Nephron (organoid): ENCODE data around the gene CHID1.

Experiments
- H3K27ac Mint-ChIP-seq, 3 experiments: 2 replicates each; pipeline ENCODE4 v1.8.0; 2020; ENCODE audit warnings: mixed read lengths in 3 of 3, mild to moderate bottlenecking in 2 of 3, moderate library complexity in 1 of 3
- H3K27me3 Mint-ChIP-seq: 2 replicates; pipeline ENCODE4 v1.8.0; 2021; ENCODE audit warnings: low read depth, mild to moderate bottlenecking, moderate library complexity, mixed read lengths
- H3K36me3 Mint-ChIP-seq: 2 replicates; pipeline ENCODE4 v1.8.0; 2020; ENCODE audit warnings: low read depth, mixed read lengths
- H3K4me1 Mint-ChIP-seq: 2 replicates; pipeline ENCODE4 v1.8.0; 2020; ENCODE audit warnings: mixed read lengths
- H3K4me3 Mint-ChIP-seq, 3 experiments: 2 replicates each; pipeline ENCODE4 v1.8.0; 2020; ENCODE audit warnings: mild to moderate bottlenecking in 3 of 3, mixed read lengths in 3 of 3, moderate library complexity in 2 of 3
- H3K9me3 Mint-ChIP-seq: 2 replicates; pipeline ENCODE4 v1.8.0; 2020; ENCODE audit warnings: mixed read lengths
- TF ChIP-seq, protein P1 (sequence below), 3 experiments: fragments of 200-600 bp; sonication (generic); IDR thresholded peaks; one replicate each; pipeline ENCODE4 v1.5.0; 2021; ENCODE audit warnings: antibody characterized with exemption in 3 of 3; ENCODE audit not compliant: unreplicated experiment in 3 of 3

The CHID1 gene

DNA sequence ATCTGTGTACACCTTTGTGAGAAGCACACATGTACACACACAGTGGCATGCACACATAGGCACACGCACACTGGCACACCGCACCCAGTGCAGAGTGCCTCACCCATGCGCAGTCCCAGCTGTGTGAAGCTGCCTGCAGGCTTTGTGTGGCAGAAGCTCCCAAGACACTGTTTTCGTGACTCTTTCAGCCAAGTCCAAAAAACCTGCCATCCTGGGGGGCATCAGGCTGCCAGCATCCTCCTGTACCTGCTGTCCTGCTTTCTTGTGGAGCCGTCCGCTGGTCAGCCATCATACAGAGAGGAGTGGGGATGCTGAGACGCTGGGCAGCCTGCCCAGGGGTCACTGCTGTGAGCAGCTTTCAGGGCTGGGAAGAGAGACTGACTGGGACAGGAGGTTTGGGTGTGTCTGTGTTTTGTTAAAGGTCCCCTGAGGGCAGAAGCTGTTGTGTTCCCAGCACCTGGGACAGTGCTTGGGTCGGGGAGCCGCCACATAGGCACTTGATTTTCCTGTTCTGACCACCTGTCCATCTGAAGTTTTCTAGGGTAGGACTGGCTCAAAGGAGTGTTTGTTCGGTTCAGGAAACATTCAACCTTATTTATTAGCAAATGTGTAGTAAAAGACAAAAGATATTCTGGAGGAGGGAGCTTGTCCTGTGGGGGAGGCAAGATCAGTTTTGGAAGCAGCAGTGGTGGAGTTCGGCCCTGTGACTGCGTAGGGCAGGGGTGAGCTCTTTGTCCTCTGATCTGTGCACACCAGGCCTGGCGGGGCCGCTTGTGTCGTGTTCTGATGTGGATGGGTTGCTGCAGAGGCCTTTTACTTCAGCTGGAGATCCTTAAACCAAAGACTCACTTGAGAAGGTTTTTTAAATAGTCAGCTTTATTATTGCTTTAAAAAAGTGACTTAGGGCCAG lies 44.8 kb upstream of the CHID1 start:
- TF ChIP-seq, protein P1, sequence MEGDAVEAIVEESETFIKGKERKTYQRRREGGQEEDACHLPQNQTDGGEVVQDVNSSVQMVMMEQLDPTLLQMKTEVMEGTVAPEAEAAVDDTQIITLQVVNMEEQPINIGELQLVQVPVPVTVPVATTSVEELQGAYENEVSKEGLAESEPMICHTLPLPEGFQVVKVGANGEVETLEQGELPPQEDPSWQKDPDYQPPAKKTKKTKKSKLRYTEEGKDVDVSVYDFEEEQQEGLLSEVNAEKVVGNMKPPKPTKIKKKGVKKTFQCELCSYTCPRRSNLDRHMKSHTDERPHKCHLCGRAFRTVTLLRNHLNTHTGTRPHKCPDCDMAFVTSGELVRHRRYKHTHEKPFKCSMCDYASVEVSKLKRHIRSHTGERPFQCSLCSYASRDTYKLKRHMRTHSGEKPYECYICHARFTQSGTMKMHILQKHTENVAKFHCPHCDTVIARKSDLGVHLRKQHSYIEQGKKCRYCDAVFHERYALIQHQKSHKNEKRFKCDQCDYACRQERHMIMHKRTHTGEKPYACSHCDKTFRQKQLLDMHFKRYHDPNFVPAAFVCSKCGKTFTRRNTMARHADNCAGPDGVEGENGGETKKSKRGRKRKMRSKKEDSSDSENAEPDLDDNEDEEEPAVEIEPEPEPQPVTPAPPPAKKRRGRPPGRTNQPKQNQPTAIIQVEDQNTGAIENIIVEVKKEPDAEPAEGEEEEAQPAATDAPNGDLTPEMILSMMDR (IDR thresholded peaks at IDR 0.05; ENCODE audit: unreplicated experiment in 3 of 3): no peak
- peaks cover 27% of the 10 kb centered on the region for H3K36me3 Mint-ChIP-seq
- H3K27ac Mint-ChIP-seq: peak overlapping the region; percentile 35 to 95 (median 90)
- H3K4me1 Mint-ChIP-seq: peaks cover 54% of the 10 kb centered on the region
- H3K27me3 Mint-ChIP-seq: no peaks in the 10 kb centered on the region
- no peaks in the 10 kb centered on the region for H3K9me3 Mint-ChIP-seq
- peak overlapping the region in 2 of 3 experiments; percentile 20 to 49 for H3K4me3 Mint-ChIP-seq

DNA sequence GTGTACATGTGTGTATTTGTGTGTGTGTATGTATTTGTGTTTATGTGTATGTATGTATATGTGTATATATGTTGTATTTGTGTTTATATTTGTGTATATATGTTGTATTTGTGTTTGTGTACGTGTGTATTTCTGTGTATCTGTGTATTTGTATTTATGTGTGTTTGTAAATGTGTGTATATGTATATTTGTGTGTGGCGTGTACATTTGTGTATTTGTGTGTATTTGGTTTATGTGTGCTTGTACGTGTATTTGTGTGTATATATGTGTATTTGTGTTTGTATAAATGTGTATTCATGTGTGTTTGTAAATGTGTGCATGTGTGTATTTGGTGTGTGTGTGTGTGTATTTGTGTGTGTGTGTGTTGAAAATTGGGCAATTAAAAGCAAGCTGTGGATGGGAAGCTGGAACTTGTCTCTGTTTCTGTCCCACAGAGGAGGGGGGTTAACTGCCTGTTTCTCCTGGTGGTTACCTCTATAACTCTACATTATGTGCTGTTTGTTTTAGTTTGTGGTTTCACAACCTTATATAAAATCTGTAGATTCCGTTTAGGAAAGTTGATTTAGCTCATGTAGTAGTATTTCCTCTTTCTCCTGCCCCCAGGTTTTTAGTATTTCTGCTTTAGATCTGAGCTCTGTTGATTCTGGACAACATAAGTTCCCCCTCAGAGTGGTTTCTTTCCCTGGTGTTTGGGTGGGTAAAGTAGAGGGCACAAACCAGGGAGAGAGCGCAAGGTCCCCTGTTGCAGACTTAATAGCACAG lies 44.0 kb upstream of the CHID1 start:
- no peaks in the 10 kb centered on the region for H3K27me3 Mint-ChIP-seq
- peak overlapping the region; percentile 35 to 95 (median 90) for H3K27ac Mint-ChIP-seq
- H3K9me3 Mint-ChIP-seq: peaks cover 3% of the 10 kb centered on the region
- peaks cover 34% of the 10 kb centered on the region for H3K36me3 Mint-ChIP-seq
- H3K4me1 Mint-ChIP-seq: peaks cover 52% of the 10 kb centered on the region
- TF ChIP-seq, protein P1 (IDR thresholded peaks at IDR 0.05; ENCODE audit: unreplicated experiment in 3 of 3): no peak
- H3K4me3 Mint-ChIP-seq: peak overlapping the region in 2 of 3 experiments; percentile 12 to 19

DNA sequence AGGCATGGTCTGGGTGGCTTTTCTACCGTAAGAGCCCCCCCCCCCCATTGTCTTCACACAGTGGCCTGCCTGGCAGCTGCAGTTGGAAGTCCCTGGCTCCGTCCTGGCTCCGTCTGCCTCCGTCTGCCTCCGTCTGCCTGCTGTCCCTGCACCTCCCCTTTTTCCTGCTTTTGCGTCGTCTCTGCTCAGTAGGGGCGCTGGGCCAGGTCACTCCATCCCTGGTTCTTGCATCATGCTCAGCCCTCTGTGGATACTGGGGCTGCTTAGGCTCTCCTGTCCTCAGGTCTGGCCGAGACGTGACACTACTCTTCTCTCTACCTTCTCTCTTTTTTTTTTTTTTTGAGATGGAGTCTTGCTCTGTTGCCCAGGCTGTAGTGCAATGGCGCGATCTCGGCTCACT lies 42.9 kb upstream of the CHID1 start:
- Mint-ChIP-seq H3K27ac (peak overlapping the region; percentile 77 to 95 (median 90)), H3K4me3 (peak overlapping the region in 1 of 3 experiments; percentile 19), H3K9me3 (peaks cover 6% of the 10 kb centered on the region), H3K4me1 (peaks cover 47% of the 10 kb centered on the region), H3K27me3 (no peaks in the 10 kb centered on the region), H3K36me3 (peaks cover 37% of the 10 kb centered on the region)
- TF ChIP-seq, protein P1 (IDR thresholded peaks at IDR 0.05; ENCODE audit: unreplicated experiment in 3 of 3): no peak

DNA sequence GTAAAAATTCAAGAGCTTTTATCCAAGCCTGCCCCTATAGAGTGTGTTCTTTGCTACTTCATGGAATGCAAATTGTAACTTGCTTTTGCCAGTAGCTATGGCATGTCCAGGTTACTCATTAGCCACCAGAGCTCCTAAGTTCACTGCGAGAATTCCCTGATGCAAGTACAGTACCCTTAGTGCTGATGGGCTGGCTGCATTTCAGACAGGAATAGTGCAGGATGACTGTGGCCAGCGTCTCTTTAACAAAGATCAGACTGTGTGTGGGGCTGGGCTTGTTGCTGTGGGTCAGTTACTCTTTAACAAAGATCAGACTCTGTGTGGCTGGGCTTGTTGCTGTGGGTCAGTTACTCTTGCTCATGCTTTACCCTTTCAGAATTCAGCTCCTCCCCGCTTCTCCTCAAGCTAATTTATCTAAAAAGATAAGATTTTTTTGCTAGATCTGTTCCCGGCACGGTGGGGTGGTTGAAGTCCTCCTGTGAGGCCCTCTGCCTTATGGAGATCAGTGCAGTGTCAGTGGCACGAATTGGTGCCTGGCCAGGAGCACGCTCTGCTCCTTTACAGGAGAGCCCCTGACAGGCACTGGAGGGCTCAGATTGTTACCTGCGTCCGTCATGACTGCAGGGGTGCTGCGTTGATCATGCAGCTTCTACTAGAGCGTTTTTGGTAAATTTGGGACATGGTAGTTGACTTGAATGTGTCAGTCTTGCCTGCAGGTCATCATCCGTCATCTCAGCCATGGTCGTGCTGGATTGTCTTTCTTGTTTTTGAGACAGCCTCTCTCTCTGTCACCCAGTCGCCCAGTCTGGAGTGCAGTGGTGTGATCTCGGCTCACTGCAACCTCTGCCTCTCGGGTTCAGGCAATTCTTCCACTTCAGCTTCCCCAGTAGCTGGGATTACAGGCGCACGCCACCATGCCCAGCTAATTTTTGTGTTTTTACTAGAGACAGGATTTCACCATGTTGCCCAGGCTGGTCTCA lies 42.1 kb upstream of the CHID1 start:
- peaks cover 39% of the 10 kb centered on the region for H3K36me3 Mint-ChIP-seq
- H3K27me3 Mint-ChIP-seq: no peaks in the 10 kb centered on the region
- H3K27ac Mint-ChIP-seq: peak overlapping the region; percentile 90 to 95 (median 92)
- TF ChIP-seq, protein P1 (IDR thresholded peaks at IDR 0.05; ENCODE audit: unreplicated experiment in 3 of 3): no peak
- H3K9me3 Mint-ChIP-seq: peaks cover 12% of the 10 kb centered on the region
- peaks cover 41% of the 10 kb centered on the region for H3K4me1 Mint-ChIP-seq
- peak overlapping the region in 2 of 3 experiments; percentile 2 to 22 for H3K4me3 Mint-ChIP-seq

DNA sequence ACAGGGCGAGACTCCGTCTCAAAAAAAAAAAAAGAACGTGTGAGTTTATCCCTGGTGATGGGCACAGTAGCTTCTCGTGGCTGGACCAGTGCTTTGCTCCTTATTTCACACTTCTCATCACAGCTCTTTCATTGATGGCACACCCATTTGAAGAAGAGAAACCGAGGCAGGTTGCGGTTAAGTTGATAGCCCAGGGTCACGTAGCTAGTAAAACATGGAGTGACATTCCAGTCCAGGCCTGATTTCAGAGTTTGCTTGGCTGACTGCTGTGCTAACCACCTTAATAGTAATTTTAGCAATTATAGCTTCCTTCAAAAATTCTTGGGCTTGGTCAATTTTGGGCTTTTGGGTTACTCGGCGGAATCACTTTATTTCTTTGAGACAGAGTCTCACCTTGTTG lies 40.9 kb upstream of the CHID1 start:
- H3K4me1 Mint-ChIP-seq: peaks cover 32% of the 10 kb centered on the region
- H3K27ac Mint-ChIP-seq: peak overlapping the region; percentile 90 to 95 (median 92)
- no peak overlapping the region for H3K4me3 Mint-ChIP-seq
- H3K27me3 Mint-ChIP-seq: no peaks in the 10 kb centered on the region
- H3K9me3 Mint-ChIP-seq: peaks cover 13% of the 10 kb centered on the region
- TF ChIP-seq, protein P1 (IDR thresholded peaks at IDR 0.05; ENCODE audit: unreplicated experiment in 3 of 3): no peak
- H3K36me3 Mint-ChIP-seq: peaks cover 48% of the 10 kb centered on the region
